ENCODE results near the gene PTPRD.
"Not testable (repeated sequence)": the region's sequence is repeated elsewhere in the genome, so short reads cannot be mapped to it uniquely, and the experiment has no call there.

Gene PTPRD

GRCh38 chr9:9310743-9311142 is 1302.1 kb downstream of the PTPRD start:
- H2AFZ ChIP-seq (ENCODE audit: low read depth, low read length); H3K4me3 ChIP-seq (ENCODE audit: low read length); H3K9me3 ChIP-seq (ENCODE audit: low read length); H3K36me3 ChIP-seq (ENCODE audit: insufficient read depth, low read length); H3K4me1 ChIP-seq (ENCODE audit: insufficient read depth, low read length); H3K27me3 ChIP-seq (ENCODE audit: insufficient read depth, low read length): not testable (repeated sequence)

GRCh38 chr9:9305600-9305999 is 1307.2 kb downstream of the PTPRD start:
- H2AFZ ChIP-seq (ENCODE audit: low read depth, low read length), result no peak overlapping the region
- no peak overlapping the region for H3K4me3 ChIP-seq (ENCODE audit: low read length)
- no peaks in the 10 kb centered on the region for H3K4me1 ChIP-seq (ENCODE audit: insufficient read depth, low read length)
- no peaks in the 10 kb centered on the region for H3K27me3 ChIP-seq (ENCODE audit: insufficient read depth, low read length)
- H3K36me3 ChIP-seq (ENCODE audit: insufficient read depth, low read length), result no peaks in the 10 kb centered on the region
- no peaks in the 10 kb centered on the region for H3K9me3 ChIP-seq (ENCODE audit: low read length)

- no peaks in the 10 kb centered on the region for H3K27me3 ChIP-seq (ENCODE audit: insufficient read depth, low read length)
- H3K4me3 ChIP-seq (ENCODE audit: low read length), result no peak overlapping the region
- H3K36me3 ChIP-seq (ENCODE audit: insufficient read depth, low read length), result no peaks in the 10 kb centered on the region
- H3K9me3 ChIP-seq (ENCODE audit: low read length), result no peaks in the 10 kb centered on the region
- no peak overlapping the region for H2AFZ ChIP-seq (ENCODE audit: low read depth, low read length)
- H3K4me1 ChIP-seq (ENCODE audit: insufficient read depth, low read length), result no peaks in the 10 kb centered on the region
Observed at GRCh38 chr9:9299134-9299533, 1313.7 kb downstream of the PTPRD start.

- H3K9me3 ChIP-seq (ENCODE audit: low read length), result no peaks in the 10 kb centered on the region
- no peaks in the 10 kb centered on the region for H3K27me3 ChIP-seq (ENCODE audit: insufficient read depth, low read length)
- H2AFZ ChIP-seq (ENCODE audit: low read depth, low read length), result no peak overlapping the region
- no peak overlapping the region for H3K4me3 ChIP-seq (ENCODE audit: low read length)
- H3K36me3 ChIP-seq (ENCODE audit: insufficient read depth, low read length), result no peaks in the 10 kb centered on the region
- no peaks in the 10 kb centered on the region for H3K4me1 ChIP-seq (ENCODE audit: insufficient read depth, low read length)
Observed at GRCh38 chr9:9286001-9286400, 1326.8 kb downstream of the PTPRD start.

- Histone ChIP-seq H3K4me1 (ENCODE audit: insufficient read depth, low read length) (no peaks in the 10 kb centered on the region), H2AFZ (ENCODE audit: low read depth, low read length) (no peak overlapping the region), H3K36me3 (ENCODE audit: insufficient read depth, low read length) (no peaks in the 10 kb centered on the region), H3K27me3 (ENCODE audit: insufficient read depth, low read length) (no peaks in the 10 kb centered on the region), H3K9me3 (ENCODE audit: low read length) (no peaks in the 10 kb centered on the region), H3K4me3 (ENCODE audit: low read length) (no peak overlapping the region)
Observed at GRCh38 chr9:9284201-9284600, 1328.6 kb downstream of the PTPRD start.

- no peaks in the 10 kb centered on the region for H3K4me1 ChIP-seq (ENCODE audit: insufficient read depth, low read length)
- no peaks in the 10 kb centered on the region for H3K27me3 ChIP-seq (ENCODE audit: insufficient read depth, low read length)
- H3K4me3 ChIP-seq (ENCODE audit: low read length), result no peak overlapping the region
- H3K9me3 ChIP-seq (ENCODE audit: low read length), result no peaks in the 10 kb centered on the region
- no peak overlapping the region for H2AFZ ChIP-seq (ENCODE audit: low read depth, low read length)
- no peaks in the 10 kb centered on the region for H3K36me3 ChIP-seq (ENCODE audit: insufficient read depth, low read length)
Observed at GRCh38 chr9:9283159-9283986, 1329.4 kb downstream of the PTPRD start.

GRCh38 chr9:9275601-9276000 is 1337.2 kb downstream of the PTPRD start:
- H3K36me3 ChIP-seq (ENCODE audit: insufficient read depth, low read length), result no peaks in the 10 kb centered on the region
- no peaks in the 10 kb centered on the region for H3K4me1 ChIP-seq (ENCODE audit: insufficient read depth, low read length)
- no peaks in the 10 kb centered on the region for H3K9me3 ChIP-seq (ENCODE audit: low read length)
- H2AFZ ChIP-seq (ENCODE audit: low read depth, low read length), result no peak overlapping the region
- no peak overlapping the region for H3K4me3 ChIP-seq (ENCODE audit: low read length)
- H3K27me3 ChIP-seq (ENCODE audit: insufficient read depth, low read length), result no peaks in the 10 kb centered on the region

- Histone ChIP-seq H3K36me3 (ENCODE audit: insufficient read depth, low read length) (no peaks in the 10 kb centered on the region), H3K27me3 (ENCODE audit: insufficient read depth, low read length) (no peaks in the 10 kb centered on the region), H2AFZ (ENCODE audit: low read depth, low read length) (no peak overlapping the region), H3K9me3 (ENCODE audit: low read length) (no peaks in the 10 kb centered on the region), H3K4me3 (ENCODE audit: low read length) (no peak overlapping the region), H3K4me1 (ENCODE audit: insufficient read depth, low read length) (peaks cover 7% of the 10 kb centered on the region)
Observed at GRCh38 chr9:9257999-9258498, 1354.8 kb downstream of the PTPRD start.

GRCh38 chr9:9246726-9247125 is 1366.1 kb downstream of the PTPRD start:
- H2AFZ ChIP-seq (ENCODE audit: low read depth, low read length), result no peak overlapping the region
- H3K27me3 ChIP-seq (ENCODE audit: insufficient read depth, low read length), result no peaks in the 10 kb centered on the region
- no peak overlapping the region for H3K4me3 ChIP-seq (ENCODE audit: low read length)
- no peaks in the 10 kb centered on the region for H3K9me3 ChIP-seq (ENCODE audit: low read length)
- no peaks in the 10 kb centered on the region for H3K36me3 ChIP-seq (ENCODE audit: insufficient read depth, low read length)
- H3K4me1 ChIP-seq (ENCODE audit: insufficient read depth, low read length), result no peaks in the 10 kb centered on the region

- H3K9me3 ChIP-seq (ENCODE audit: low read length), result no peaks in the 10 kb centered on the region
- H3K36me3 ChIP-seq (ENCODE audit: insufficient read depth, low read length), result no peaks in the 10 kb centered on the region
- no peak overlapping the region for H2AFZ ChIP-seq (ENCODE audit: low read depth, low read length)
- H3K4me1 ChIP-seq (ENCODE audit: insufficient read depth, low read length), result peaks cover 5% of the 10 kb centered on the region
- no peaks in the 10 kb centered on the region for H3K27me3 ChIP-seq (ENCODE audit: insufficient read depth, low read length)
- H3K4me3 ChIP-seq (ENCODE audit: low read length), result no peak overlapping the region
Observed at GRCh38 chr9:9231946-9232345, 1380.9 kb downstream of the PTPRD start.

- Histone ChIP-seq H3K4me1 (ENCODE audit: insufficient read depth, low read length) (no peaks in the 10 kb centered on the region), H3K4me3 (ENCODE audit: low read length) (no peak overlapping the region), H3K36me3 (ENCODE audit: insufficient read depth, low read length) (no peaks in the 10 kb centered on the region), H3K27me3 (ENCODE audit: insufficient read depth, low read length) (no peaks in the 10 kb centered on the region), H3K9me3 (ENCODE audit: low read length) (no peaks in the 10 kb centered on the region), H2AFZ (ENCODE audit: low read depth, low read length) (no peak overlapping the region)
Observed at GRCh38 chr9:9229269-9229668, 1383.5 kb downstream of the PTPRD start.

GRCh38 chr9:9223175-9223574 is 1389.6 kb downstream of the PTPRD start:
- no peaks in the 10 kb centered on the region for H3K27me3 ChIP-seq (ENCODE audit: insufficient read depth, low read length)
- H3K36me3 ChIP-seq (ENCODE audit: insufficient read depth, low read length), result no peaks in the 10 kb centered on the region
- H3K4me1 ChIP-seq (ENCODE audit: insufficient read depth, low read length), result no peaks in the 10 kb centered on the region
- no peak overlapping the region for H2AFZ ChIP-seq (ENCODE audit: low read depth, low read length)
- no peak overlapping the region for H3K4me3 ChIP-seq (ENCODE audit: low read length)
- no peaks in the 10 kb centered on the region for H3K9me3 ChIP-seq (ENCODE audit: low read length)

GRCh38 chr9:9222730-9223129 is 1390.1 kb downstream of the PTPRD start:
- H3K36me3 ChIP-seq (ENCODE audit: insufficient read depth, low read length), result no peaks in the 10 kb centered on the region
- H3K4me1 ChIP-seq (ENCODE audit: insufficient read depth, low read length), result no peaks in the 10 kb centered on the region
- no peak overlapping the region for H3K4me3 ChIP-seq (ENCODE audit: low read length)
- H3K27me3 ChIP-seq (ENCODE audit: insufficient read depth, low read length), result no peaks in the 10 kb centered on the region
- H3K9me3 ChIP-seq (ENCODE audit: low read length), result no peaks in the 10 kb centered on the region
- no peak overlapping the region for H2AFZ ChIP-seq (ENCODE audit: low read depth, low read length)

- H3K4me3 ChIP-seq (ENCODE audit: low read length), result no peak overlapping the region
- H3K9me3 ChIP-seq (ENCODE audit: low read length), result no peaks in the 10 kb centered on the region
- no peaks in the 10 kb centered on the region for H3K4me1 ChIP-seq (ENCODE audit: insufficient read depth, low read length)
- no peaks in the 10 kb centered on the region for H3K27me3 ChIP-seq (ENCODE audit: insufficient read depth, low read length)
- no peaks in the 10 kb centered on the region for H3K36me3 ChIP-seq (ENCODE audit: insufficient read depth, low read length)
- H2AFZ ChIP-seq (ENCODE audit: low read depth, low read length), result no peak overlapping the region
Observed at GRCh38 chr9:9216934-9217333, 1395.9 kb downstream of the PTPRD start.
